NCI-H82 treated with DMSO at 0.1 percent for 48 hours (cell line): ENCODE data around the gene CHST12.

Source experiments
- DNase-seq: peaks from one replicate; lab custom pipeline; 2025; ENCODE audit not compliant: unreplicated experiment; lab: John Stamatoyannopoulos, UW

The CHST12 gene

DNA sequence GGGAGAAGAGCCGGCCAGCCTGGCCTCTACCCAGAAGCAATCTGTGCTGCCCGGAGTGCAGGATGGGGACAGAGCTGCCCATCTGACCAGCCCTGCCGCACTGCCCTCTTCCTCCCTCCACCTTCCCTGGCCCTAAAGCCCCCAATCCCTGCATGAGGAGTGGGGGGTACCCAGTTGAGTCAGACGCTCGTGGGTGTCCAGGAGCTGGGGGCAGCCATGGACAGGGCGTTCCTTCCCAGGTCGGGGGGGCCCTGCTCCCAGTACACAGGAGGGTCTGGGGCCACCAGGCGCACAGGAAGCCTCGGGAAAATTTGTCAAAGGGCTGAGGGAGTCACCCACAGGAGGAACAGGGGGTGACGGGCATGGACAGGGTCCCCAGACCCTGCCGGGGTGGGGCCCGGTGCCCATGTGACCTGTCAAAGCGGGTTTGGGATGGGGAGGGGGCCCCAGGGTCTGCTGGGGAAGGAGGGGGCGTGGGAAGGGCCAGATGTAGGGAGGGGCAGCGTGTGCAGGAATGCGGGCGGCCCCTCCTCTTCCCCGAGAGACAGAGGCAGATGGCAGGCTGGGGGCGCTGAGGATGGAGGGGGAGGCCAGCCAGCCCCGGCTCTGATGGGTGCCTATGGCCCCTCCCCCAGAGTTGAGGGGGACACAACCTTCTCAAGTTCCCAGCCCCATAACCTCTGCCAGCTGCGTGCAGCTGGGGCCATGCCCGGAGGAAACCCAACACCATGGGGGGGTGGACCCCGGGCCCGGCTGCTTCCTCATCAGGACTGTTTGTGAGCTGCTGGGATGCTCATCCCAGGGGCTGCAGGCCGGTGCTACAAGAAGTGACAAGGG lies 94.3 kb downstream of the CHST12 start:
- DNase-seq: peak; percentile 58
